DLD1 (cell line): ENCODE results near the gene PRKCSH.
"Not testable (repeated sequence)": the region's sequence is repeated elsewhere in the genome, so short reads cannot be mapped to it uniquely, and the experiment has no call there.

Experiments used
- in situ Hi-C: cut with HindIII; loops from 2 replicates; pipeline ENCODE4 v1.10.0; 2017; ENCODE audit warnings: low sequenced_read_pairs

The PRKCSH gene, protein sequence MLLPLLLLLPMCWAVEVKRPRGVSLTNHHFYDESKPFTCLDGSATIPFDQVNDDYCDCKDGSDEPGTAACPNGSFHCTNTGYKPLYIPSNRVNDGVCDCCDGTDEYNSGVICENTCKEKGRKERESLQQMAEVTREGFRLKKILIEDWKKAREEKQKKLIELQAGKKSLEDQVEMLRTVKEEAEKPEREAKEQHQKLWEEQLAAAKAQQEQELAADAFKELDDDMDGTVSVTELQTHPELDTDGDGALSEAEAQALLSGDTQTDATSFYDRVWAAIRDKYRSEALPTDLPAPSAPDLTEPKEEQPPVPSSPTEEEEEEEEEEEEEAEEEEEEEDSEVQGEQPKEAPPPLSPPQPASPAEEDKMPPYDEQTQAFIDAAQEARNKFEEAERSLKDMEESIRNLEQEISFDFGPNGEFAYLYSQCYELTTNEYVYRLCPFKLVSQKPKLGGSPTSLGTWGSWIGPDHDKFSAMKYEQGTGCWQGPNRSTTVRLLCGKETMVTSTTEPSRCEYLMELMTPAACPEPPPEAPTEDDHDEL

DNA sequence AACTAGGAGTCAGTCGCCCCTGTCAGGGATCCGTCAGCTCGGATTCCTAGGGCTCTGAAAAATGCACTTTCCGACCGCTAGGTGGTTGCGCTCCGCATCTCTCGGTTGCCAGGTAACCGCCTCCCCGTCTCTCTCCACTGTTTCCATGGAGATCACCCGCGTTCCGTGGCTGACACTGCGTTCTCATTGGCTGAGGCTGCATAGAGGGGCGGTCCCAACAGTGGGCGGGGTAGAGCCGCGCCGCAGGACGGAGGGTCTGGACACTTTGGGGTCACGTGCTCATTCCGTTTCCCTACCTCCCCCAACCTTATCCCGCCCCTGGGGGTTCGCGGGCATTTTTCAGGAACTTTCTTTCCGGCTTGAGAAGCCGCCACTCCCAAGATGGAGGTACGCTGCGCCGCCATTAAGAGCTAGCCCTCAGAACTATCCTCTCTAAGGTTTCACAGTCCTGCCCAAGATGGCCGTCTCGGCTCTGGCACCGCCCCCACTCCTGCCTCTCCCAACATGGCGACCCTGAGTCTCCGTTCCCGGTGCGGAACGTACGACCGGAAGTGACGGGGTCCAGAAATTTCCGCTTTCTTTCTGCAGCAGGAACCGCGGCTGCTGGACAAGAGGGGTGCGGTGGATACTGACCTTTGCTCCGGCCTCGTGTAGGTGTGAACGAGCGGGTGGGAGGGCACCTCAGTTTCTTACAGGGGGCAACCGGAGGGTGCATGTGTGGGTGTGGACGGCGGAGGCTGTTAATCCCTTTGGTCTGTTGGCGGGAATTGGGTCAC is at the start of gene PRKCSH, which contains the start of gene ODAD3:
Gene PRKCSH, plus strand, starts transcription at position 579 of the 776 bp plus-strand sequence. CDS start 483 bp downstream, outside the sequence.
Gene ODAD3, minus strand, starts transcription at position 65 of the 776 bp plus-strand sequence. CDS start 105 bp downstream, outside the sequence.
- in situ Hi-C loops: no loop called here

DNA sequence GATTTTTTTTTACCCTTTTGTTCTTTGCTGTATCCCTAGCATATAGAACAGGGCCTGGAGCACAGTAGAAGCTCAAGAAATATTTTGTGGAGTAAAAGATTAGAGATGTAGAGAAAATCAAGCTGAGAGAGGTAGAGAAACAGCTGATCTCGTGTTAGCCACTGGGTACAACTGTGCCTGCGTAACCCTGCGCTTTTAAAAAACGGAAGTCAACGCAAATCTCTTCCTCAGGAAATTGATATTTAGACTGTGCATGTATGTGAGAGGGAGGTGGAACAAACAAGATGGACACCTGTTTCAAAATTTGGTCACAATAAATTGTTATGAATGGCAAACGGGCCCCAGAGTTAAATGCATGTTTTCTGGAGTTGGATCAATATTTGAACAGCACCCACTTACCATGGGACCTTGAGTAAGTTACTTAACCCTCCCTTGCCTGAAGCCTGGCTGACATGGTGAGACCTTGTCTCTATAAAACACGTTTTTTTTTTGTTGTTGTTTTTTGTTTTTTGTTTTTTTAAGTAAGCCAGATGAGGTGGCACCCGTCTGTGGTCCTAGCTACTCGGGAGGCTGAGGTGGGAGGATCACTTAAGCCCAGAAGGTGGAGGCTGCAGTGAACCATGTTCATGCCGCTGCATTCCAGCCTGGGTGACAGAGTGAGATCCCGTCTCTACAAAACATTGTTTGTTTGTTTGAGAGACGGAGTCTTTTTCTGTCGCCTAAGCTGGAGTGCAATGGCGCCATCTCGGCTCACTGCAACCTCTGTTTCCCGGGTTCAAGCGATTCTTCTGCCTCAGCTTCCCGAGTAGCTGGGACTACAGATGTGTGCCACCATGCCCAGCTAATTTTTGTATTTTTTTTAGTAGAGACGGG is 48.0 kb upstream of the PRKCSH start:
- in situ Hi-C loops: no loop called here

DNA sequence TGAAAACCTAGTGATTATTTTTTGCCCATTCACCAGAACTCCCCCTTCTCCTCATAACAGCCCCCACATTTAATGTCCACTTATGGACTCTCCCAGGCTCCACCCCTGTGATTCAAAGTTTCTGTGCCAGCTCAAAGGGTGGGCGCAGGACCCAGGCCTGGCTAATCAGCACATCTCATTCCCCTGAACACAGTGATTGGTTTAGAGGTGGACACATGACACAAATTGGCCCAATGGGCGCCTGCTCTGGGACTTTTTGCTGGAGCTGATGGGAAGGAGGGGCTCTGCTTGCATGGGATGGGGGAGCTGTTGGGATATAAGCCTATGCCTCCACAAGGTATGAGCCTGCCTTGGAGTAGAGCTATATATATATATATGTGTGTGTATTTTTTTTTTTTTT is 45.1 kb upstream of the PRKCSH start:
- in situ Hi-C loops: no loop called here

DNA sequence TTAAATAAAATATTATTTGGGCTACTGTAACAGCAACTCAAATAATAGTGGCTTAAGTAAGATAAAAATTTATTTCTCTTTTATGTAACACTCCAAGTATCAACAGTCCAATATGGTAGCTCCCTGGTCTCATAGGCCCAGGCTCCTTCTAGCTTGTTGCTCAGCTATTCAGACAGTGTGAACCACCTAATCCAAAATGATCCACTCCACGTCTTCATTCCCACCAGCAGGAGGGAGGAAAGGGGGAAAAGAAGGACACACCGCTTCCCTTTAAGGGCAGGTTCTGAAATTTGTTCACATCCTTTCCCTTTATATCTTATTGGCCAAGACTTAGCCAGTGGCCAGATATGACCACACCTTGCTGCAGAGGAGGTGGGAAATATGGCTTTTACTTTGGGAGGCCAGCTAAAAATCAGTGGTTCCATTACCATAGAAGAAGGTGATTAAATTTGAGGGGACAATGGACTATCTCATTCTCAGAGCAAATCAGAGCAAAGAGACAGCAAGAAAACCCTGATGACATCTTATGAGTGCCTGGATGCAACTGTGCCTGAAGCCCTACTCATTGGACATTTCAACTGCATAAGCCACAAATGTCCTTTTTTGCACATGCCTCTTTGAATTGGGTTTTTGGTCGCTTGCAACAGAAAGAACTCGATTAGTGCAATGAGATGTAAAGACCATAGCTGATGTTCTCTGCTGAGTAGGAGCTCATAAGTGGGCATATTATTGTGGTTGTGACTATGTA is 44.3 kb upstream of the PRKCSH start:
- in situ Hi-C loops: no loop called here

DNA sequence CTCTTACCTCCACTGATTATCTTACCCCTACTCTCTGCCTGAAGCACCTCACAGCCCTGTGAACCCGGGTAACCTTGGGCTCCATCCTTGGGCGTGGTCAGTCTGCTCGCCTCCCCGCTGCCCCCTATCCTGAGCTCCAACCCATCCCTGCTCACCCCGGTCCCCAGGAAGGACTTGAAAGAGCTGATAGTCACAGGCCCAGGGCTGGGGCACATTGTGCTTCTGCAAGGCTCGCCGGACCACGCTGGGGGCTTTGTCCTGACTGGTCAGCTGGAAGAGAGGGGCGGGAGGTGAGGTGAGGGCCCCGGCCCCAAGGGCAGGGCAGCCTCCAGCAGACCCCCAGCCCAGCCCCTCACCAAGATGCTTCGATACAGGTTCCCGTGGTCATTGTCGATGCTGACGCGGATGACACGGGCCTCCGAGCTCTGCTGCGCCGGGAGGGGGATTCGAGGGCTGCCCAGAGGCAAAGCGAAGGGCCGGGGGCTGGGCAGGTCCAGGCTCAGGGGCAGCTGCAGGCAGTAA is 38.3 kb upstream of the PRKCSH start:
- in situ Hi-C loops: no loop called here

DNA sequence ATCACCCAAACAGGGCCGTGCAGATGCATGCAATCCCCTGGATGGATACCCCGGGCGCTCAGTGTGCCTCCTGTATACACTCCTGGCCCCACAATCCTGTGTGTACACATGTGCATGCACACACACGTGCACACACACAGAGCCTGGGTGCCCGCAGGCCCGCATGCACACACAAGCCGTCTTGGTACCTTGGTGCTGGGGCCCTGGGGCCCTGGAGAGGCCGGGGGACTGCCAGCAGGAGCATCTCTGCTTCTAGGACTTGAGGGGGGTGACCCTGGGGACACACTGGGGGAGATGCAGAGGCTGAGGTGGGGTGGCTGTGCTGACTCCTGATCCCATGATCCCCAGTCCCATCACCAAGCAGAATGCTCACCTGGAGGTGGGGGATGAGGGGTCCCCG is 35.8 kb upstream of the PRKCSH start:
- in situ Hi-C loops: no loop called here

DNA sequence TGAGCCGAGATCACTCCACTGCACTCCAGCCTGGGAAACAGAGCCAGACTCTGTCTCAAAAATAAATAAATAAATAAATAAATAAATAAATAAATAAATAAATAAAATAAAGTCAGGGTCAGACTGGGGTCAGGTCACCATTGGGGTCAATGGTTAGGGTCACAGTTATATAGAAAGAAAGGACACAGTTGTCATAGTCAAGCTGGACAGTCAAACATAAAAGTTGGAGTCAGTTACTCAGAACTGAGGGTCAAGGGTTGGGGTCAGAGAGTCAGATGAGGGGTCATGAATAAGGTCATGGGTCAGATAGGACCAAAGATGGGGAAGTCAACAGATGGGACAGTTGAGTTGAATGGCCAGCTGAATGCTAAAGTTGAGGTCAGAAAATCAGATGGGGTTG is 34.6 kb upstream of the PRKCSH start:
- in situ Hi-C loops: no loop called here

DNA sequence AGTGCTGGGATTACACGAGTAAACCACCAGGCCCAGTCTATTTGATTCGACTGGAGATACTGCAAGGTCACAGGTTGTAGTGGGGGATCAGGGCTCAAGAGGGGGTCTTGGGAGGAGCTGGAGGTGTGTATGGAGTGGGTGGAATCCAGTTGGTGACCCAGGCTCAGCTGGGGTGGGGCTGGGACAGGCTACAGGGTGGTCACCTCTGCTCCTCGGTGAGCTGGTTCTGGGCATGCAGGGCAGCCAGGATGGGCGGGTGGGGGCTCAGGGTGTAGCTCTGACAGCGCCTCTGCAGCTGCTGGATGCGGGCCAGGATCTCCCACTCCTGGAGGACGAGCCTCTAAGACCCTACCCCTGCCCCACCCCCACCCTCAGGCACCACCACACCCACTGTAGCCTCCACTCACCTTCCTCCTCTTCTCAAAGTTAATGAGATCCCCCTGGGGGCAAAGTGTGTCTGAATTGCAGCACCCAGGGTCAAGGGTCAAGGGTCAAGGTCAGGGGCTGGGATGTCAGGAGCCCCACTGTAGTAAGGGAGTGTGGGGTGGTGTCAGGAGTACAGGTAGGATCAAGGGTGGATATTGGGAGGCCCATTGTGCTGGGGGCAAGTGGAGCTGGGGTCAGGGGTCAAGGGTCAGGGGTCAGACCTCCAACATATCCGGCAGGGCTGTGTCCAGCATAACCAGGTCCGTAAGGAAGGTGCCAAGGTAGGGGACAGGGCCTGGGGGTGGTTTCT is 33.5 kb upstream of the PRKCSH start:
- in situ Hi-C loops: no loop called here

DNA sequence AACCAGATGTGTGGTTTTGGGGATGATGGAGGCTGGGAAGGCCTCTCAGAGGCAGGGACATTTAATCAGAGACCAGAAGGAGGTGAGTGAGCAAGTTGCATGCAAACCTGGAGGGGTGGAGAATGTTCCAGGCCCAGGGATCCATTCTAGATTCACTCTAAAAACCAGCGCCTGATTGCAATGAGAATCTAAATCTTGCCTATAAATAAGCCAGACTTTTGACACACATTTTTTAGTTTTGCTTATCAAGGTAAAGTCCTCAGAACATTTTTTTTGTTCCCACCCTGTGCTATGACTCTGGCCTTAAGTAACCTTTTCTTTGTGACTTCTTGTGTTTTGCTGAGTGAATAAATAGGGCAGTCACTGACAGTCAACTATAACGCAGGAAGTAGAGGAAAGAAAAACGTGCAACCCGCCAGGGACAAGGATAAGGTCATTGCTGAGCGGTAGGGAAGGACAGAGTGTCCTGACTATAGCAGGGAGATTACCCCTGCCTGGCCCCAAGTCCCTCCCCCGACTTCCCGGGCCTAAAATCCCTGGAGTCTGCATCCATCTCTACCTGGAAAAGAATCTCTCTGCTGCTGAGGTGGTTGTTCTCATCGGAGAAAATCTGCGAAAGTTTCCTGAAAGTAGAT is 30.7 kb upstream of the PRKCSH start:
- in situ Hi-C loops: no loop called here

DNA sequence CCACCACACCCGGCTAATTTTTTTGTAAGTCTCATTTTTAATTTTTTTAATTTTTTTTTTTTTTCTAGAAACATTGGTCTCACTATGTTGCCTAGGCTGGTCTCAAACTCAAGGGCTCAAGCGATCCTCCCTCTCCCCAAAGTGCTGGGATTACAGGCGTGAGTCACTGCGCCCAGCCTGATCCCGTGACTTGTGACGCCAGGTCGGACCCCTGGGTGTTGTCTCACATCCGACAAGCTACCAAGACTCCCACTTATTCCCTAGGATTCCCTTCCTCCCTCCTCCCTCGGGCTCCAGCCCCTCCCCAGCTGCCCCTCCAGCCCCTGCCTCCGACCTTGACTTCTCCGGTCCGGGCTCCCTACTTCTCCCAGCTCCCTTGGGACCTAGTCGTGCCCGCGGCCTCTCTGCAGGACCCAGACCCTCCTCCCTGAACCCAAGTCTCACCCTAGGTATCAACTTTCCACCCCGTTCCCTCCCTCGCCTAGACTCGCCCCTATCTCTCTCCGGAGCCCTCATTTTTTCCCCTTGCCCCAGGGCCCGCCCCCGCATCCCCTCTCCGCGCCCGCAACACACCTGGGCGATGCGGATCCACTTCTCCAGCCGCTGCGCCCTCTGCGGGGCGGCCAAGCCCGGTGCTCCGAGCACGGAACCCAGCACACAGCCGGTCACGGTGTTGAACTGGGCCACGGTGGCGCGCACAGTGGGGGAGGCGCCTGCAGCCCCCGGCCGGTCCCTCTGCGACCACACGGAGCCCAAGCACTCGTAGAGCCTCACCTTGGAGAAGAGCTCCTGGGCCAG is 29.4 kb upstream of the PRKCSH start:
- in situ Hi-C loops: no loop called here

DNA sequence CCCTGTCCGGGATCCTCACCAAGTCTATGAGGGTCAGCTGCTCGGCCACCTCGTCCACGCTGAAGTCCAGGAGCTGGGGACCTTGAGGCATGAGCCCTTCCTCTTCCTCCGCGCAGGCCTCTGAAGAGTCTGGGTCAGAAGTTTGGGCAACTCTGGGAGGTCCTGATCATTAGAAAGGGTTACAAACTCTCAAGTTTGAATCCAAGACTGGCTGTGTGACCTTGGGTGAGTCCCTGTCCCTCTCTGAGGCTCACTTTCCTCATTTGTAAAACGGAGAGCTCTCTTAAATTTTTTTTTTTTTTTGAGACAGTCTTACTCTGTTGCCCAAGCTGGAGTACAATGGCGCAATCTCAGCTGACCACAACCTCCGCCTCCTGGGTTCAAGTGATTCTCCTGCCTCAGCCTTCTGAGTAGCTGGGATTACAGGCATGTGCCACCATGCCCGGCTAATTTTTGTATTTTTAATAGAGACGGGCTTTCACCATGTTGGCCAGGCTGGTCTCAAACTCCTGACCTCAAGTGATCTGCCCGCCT is 28.7 kb upstream of the PRKCSH start:
- in situ Hi-C loops: not testable (repeated sequence)

DNA sequence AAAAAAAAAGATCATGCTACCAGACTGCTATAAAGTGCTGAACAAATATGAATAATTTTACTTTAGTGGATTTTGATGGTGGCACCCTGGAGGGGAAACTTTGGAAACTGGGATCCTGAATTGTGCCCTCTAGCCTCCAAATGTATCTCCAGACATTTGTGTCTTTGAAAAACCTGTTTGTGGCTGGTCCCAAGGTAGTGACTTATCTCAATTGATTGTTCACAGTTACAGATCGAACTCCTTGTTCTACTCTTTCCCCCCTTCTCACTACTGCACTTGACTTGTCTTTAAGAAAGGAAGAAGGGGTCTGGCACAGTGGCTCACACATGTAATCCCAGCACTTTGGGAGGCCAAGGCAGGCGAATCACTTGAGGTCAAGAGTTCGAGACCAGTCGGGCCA is 26.8 kb upstream of the PRKCSH start:
- in situ Hi-C loops: no loop called here

DNA sequence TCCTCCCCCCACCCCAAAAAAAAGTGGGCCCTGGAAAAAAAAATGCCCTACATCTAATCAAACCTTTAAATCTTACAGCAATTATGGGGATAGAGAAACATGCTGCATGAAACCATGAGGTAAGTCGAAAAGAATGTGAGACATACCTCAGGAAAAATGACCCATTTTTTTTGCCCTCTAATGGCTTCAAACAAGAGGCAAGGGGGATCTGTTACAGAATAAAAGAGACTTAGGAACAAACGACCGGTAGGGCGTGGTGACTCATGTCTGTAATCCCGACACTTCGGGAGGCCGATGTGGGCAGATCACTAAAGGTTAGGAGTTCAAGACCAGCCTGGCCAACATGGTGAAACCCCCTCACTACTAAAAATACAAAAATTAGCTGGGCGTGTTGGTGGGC is 24.8 kb upstream of the PRKCSH start:
- in situ Hi-C loops: no loop called here

DNA sequence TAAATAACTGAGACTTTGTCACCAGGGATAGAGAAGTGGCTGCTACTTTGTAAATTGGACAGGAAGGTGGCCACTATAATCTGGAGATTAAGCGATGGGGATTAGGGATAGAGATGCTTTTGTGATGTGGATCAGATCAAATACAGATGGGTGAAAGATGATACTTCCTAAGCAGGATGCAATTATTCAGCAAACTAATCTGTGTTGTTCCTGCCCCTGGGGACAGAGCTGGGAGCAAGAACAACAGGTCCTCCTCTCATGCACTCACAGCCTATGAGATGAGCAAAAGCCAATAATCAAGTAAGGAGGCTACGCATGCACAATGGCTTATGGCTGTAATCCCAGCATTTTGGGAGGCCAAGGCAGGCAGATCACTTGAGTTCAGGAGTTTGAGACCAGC is 20.9 kb upstream of the PRKCSH start:
- in situ Hi-C loops: no loop called here

DNA sequence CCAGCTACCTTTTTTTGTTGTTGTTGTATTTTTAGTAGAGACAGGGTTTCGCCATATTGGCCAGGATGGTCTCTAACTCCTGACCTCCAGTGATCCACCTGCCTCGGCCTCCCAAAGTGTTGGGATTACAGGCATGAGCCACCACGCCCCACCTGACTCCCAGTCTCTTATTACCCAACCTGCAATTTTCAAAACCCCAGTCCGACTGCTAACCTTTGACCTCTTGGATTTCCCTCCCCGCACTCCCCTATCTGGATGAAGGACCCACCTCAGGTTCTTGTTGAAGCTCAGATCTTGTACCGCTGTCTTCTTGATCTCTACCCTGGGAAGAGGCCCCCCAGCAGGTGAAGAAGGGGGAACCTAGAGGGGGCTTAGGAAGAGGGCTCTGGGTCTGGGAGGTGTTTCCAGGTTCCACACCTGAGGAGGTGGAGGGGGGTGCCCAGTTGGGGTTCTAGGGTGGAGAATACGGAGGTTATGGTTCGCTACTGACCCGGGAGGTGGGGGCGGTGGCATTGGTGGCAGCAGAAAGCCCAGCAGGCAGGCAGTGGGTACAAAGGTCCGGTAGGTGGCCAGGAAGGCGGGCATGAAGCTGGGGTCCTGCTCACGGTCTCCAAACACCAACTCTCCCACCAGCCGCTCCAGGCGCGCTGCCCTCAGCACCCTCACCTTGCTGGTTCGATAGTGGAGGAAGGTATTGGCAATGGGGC is 18.9 kb upstream of the PRKCSH start:
- in situ Hi-C loops: no loop called here

DNA sequence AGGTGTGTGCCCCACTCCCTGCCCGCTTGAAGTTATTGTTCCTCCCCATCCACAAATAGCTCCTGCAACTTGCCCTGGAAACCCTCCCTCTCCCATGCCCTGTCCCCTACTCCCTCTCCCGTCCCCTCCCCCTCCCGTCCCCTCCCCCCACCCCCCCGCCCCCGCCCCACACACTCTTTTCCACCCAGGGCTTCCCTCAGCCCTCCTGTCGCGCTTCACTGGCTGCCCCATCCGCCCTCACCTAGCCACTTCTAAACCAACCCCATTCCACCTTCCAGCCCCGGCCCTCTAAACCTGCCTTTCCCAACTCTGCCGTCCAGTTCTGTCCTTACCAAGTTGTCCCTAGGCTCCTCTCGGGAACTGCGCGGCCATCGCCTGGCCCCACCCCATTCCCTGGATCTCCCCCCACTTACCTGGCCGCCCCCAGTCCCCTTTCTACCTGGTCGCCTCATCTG is 17.3 kb upstream of the PRKCSH start:
- in situ Hi-C loops: no loop called here
